Progenitor cell of endocrine pancreas (in vitro differentiated cells): ENCODE measurements around the gene PUM1. TPM values are rescaled to one million over a fixed set of nuclear protein-coding genes. Genes with fewer than 3 reads are reported as not detected.
A peak's percentile ranks its signal among the peaks of the same experiment; 100 is the strongest.

Source experiments
- DNase-seq: peaks from one replicate; pipeline ENCODE4 v3.0.0; 2021; ENCODE audit warnings: low spot score; ENCODE audit not compliant: unreplicated experiment
- H3K27ac Mint-ChIP-seq: 2 replicates; pipeline ENCODE4 v1.8.0; 2021; ENCODE audit warnings: mild to moderate bottlenecking, moderate library complexity, mixed read lengths
- H3K27me3 Mint-ChIP-seq: 2 replicates; pipeline ENCODE4 v1.8.0; 2021; ENCODE audit warnings: mixed read lengths
- H3K36me3 Mint-ChIP-seq: 2 replicates; pipeline ENCODE4 v1.8.0; 2022; ENCODE audit warnings: mixed read lengths; ENCODE audit not compliant: insufficient read depth
- H3K4me1 Mint-ChIP-seq: 2 replicates; pipeline ENCODE4 v1.8.0; 2021; ENCODE audit warnings: low read depth, mixed read lengths
- H3K4me3 Mint-ChIP-seq: 2 replicates; pipeline ENCODE4 v1.8.0; 2021; ENCODE audit warnings: low read depth, mild to moderate bottlenecking, moderate library complexity, mixed read lengths
- H3K9me3 Mint-ChIP-seq: 2 replicates; pipeline ENCODE4 v1.8.0; 2021; ENCODE audit warnings: low read depth, mixed read lengths
- CTCF ChIP-seq: fragments of 200-600 bp; sonication (generic); IDR thresholded peaks from one replicate; pipeline ENCODE4 v1.5.0; 2021; ENCODE audit warnings: antibody characterized with exemption, mild to moderate bottlenecking; ENCODE audit not compliant: unreplicated experiment
- total RNA-seq: library from RNA; stranded (reverse); gene quantifications from 2 replicates; pipeline ENCODE4 v1.2.1, GENCODE V29; 2021

Gene PUM1
- total RNA-seq, 1 donor from 2014 or later: 249 TPM

- Mint-ChIP-seq H3K4me3 (no peak overlapping the region), H3K27ac (peak overlapping the region; percentile 22), H3K36me3 (peaks cover 31% of the 10 kb centered on the region), H3K9me3 (no peaks in the 10 kb centered on the region), H3K27me3 (no peaks in the 10 kb centered on the region), H3K4me1 (peaks cover 44% of the 10 kb centered on the region)
- DNase-seq: no peak
- no peak for TF ChIP-seq CTCF
Observed at GRCh38 chr1:31007462-31007991, 58.0 kb downstream of the PUM1 start.

DNA sequence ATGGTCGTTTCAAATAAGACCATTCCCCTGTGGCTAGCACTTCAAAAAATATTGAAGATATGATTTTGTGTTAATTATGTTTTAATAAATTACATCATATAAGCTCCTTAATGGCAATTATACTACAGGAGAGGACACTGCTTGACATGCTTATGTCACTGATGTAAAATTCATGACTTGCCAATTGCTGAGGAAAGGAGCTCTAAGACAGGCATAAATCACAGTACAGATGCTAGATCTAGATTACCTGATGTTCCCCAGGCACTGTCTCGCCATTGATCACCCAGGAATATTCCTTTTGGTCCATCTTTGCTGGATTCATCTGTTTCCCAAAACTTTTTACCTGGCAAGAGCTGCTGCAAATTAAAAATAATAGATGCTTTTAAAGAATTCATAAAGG, 58.8 kb downstream of the PUM1 start:
- H3K4me3 Mint-ChIP-seq: no peak overlapping the region
- peaks cover 45% of the 10 kb centered on the region for H3K4me1 Mint-ChIP-seq
- DNase-seq: no peak
- H3K27ac Mint-ChIP-seq: no peak overlapping the region
- H3K9me3 Mint-ChIP-seq: no peaks in the 10 kb centered on the region
- TF ChIP-seq CTCF: no peak
- H3K36me3 Mint-ChIP-seq: peaks cover 31% of the 10 kb centered on the region
- H3K27me3 Mint-ChIP-seq: no peaks in the 10 kb centered on the region

DNA sequence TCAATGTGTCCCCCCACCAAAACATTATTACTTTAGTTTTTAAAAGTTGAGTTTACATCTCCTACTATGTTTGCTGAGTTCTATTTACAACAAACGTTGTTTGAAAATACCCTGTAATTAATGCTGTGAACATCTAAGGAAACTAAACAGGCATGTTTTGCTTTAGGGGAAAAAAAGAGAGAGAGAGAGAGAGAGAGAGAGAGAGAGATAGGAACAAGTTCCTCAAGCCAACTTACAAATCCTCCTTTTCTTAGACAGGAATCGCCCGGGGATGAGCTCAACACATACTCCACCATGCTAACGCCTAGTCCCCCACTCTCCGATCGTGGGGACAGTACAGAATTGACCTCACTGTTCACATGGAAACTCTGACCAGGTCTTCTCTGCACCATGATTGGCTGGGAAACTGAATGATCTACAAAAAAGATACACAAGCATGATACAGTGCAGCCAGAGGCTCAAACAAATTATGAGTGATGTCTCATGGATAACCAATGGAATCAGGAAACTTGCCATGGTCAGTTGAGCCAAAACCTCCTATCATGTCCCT, 59.8 kb downstream of the PUM1 start:
- Mint-ChIP-seq H3K4me3 (no peak overlapping the region), H3K4me1 (peaks cover 46% of the 10 kb centered on the region), H3K9me3 (no peaks in the 10 kb centered on the region)

DNA sequence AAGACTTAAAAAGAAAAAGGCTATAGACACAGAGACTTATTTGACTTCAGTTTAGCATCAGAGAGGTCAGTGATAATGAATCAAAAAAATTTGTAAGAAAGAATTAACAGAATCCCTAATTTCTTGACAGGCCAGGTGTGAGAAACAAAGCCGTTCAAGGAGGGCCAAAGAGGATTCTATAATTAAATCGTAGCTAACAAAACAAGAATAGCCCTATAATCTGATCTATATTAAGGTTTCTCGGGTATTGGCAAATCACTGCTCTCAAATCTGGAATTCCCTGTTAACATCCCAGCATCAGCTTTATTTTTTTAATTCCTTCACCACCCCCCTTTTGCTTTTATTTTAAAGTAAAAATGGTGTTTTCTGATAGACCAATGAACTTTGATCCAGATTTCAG, 60.3 kb downstream of the PUM1 start:
- TF ChIP-seq CTCF: no peak
- H3K36me3 Mint-ChIP-seq: peaks cover 33% of the 10 kb centered on the region
- no peak for DNase-seq
- no peak overlapping the region for H3K4me3 Mint-ChIP-seq
- no peaks in the 10 kb centered on the region for H3K27me3 Mint-ChIP-seq
- no peaks in the 10 kb centered on the region for H3K9me3 Mint-ChIP-seq
- H3K27ac Mint-ChIP-seq: peak overlapping the region; percentile 91
- H3K4me1 Mint-ChIP-seq: peaks cover 42% of the 10 kb centered on the region

More for the DNA sequence above, 59.8 kb downstream of the PUM1 start:
- H3K36me3 Mint-ChIP-seq: peaks cover 33% of the 10 kb centered on the region
- no peaks in the 10 kb centered on the region for H3K27me3 Mint-ChIP-seq
- TF ChIP-seq CTCF: no peak
- no peak for DNase-seq
- H3K27ac Mint-ChIP-seq: peak overlapping the region; percentile 91

DNA sequence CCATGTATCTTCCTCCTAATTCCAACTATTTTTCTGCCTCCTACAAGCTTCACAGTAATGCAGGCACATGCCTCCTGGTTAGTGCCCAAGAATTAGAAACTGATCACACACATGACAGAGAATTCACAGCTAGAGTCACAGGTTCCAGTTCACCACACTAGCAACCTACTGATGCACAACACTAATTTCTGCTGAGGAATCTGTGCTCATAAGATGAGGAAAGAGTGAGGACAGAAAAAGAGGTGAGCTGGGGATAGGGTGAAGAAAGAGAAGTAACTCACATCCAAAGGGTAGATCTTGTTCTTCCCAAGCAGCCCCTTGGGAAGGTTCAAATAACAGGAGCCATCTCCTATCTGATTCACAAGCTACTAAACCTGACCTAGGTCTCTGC, 61.3 kb downstream of the PUM1 start:
- peaks cover 32% of the 10 kb centered on the region for H3K36me3 Mint-ChIP-seq
- H3K4me3 Mint-ChIP-seq: no peak overlapping the region
- peak overlapping the region; percentile 43 for H3K27ac Mint-ChIP-seq
- no peaks in the 10 kb centered on the region for H3K9me3 Mint-ChIP-seq
- DNase-seq: no peak
- H3K27me3 Mint-ChIP-seq: no peaks in the 10 kb centered on the region
- H3K4me1 Mint-ChIP-seq: peaks cover 44% of the 10 kb centered on the region
- no peak for TF ChIP-seq CTCF
